SU-DHL-6 (cell line): ENCODE data around the gene NDUFS8.

Experiments
- EZH2phosphoT487 ChIP-seq: fragments of 200-600 bp; sonication (generic), shearing (Covaris generic); conservative IDR thresholded peaks from 2 replicates; pipeline ENCODE4 v1.6.1; 2018; ENCODE audit warnings: mild to moderate bottlenecking, antibody characterized with exemption, low read length, moderate library complexity, mixed read lengths
- TF ChIP-seq, protein P1 (sequence below): fragments of 200-600 bp; sonication (generic); IDR thresholded peaks from one replicate; pipeline ENCODE4 v1.5.1; 2017; ENCODE audit warnings: antibody characterized with exemption, mild to moderate bottlenecking, low read length, moderate library complexity; ENCODE audit not compliant: insufficient read depth, poor library complexity, severe bottlenecking

DNA sequence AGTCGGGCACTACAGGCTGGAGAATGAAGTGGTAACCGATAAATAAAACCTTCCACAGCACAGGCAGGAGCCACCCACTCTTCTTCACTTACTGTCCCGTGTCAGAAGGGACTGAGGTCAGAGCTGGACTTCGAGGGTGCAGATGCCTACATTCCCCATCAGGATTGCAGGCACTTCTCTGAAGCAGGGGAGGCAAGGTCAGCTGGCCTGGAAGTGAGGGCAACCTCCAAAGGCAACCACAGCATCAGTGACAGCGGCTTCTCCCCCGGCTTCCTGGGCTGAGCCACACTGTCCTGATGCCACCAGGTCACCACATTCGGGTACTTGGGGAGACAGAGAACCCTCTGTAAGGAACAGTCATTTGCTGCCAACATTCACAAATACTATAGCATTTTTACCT lies 31.0 kb downstream of the NDUFS8 start:
- TF ChIP-seq, protein P1, sequence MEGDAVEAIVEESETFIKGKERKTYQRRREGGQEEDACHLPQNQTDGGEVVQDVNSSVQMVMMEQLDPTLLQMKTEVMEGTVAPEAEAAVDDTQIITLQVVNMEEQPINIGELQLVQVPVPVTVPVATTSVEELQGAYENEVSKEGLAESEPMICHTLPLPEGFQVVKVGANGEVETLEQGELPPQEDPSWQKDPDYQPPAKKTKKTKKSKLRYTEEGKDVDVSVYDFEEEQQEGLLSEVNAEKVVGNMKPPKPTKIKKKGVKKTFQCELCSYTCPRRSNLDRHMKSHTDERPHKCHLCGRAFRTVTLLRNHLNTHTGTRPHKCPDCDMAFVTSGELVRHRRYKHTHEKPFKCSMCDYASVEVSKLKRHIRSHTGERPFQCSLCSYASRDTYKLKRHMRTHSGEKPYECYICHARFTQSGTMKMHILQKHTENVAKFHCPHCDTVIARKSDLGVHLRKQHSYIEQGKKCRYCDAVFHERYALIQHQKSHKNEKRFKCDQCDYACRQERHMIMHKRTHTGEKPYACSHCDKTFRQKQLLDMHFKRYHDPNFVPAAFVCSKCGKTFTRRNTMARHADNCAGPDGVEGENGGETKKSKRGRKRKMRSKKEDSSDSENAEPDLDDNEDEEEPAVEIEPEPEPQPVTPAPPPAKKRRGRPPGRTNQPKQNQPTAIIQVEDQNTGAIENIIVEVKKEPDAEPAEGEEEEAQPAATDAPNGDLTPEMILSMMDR: no peak
- no peak for TF ChIP-seq EZH2phosphoT487
